Kasumi-1 (cell line): ENCODE measurements around the gene ATG4C.
A peak's percentile ranks its signal among the peaks of the same experiment; 100 is the strongest.
"Not testable (repeated sequence)": the region's sequence is repeated elsewhere in the genome, so short reads cannot be mapped to it uniquely, and the experiment has no call there.

Source experiments
- DNase-seq, 2 experiments: peaks; one replicate each; lab custom pipeline; 2025; lab: John Stamatoyannopoulos, UW

Gene ATG4C

GRCh38 chr1:62783736-62784508 is at the start of gene ATG4C:
TSS of gene ATG4C (plus strand) at chr1:62784132. CDS start at chr1:62803787, 19,655 bp downstream.
- DNase-seq, result peak; percentile 94 to 96

GRCh38 chr1:62735491-62736171 is 48.3 kb upstream of the ATG4C start:
- DNase-seq, result no peak

GRCh38 chr1:62740701-62741100 is 43.2 kb upstream of the ATG4C start:
- DNase-seq, result not testable (repeated sequence)

GRCh38 chr1:62744611-62745577 is 39.0 kb upstream of the ATG4C start:
- DNase-seq, result no peak

- peak; percentile 59 to 75 for DNase-seq
Observed at GRCh38 chr1:62746086-62746808, 37.7 kb upstream of the ATG4C start.

GRCh38 chr1:62746809-62747138 is 37.2 kb upstream of the ATG4C start:
- no peak for DNase-seq

- DNase-seq, result no peak
Observed at GRCh38 chr1:62753031-62753965, 30.6 kb upstream of the ATG4C start.

GRCh38 chr1:62754938-62755337 is 29.0 kb upstream of the ATG4C start:
- not testable (repeated sequence) for DNase-seq

GRCh38 chr1:62756255-62756884 is 27.6 kb upstream of the ATG4C start:
- not testable (repeated sequence) for DNase-seq

GRCh38 chr1:62759232-62759875 is 24.6 kb upstream of the ATG4C start:
- DNase-seq, result peak in 1 of 2 experiments; percentile 24

GRCh38 chr1:62760021-62760782 is 23.7 kb upstream of the ATG4C start:
- not testable (repeated sequence) for DNase-seq

- not testable (repeated sequence) for DNase-seq
Observed at GRCh38 chr1:62761223-62761870, 22.6 kb upstream of the ATG4C start.

- DNase-seq, result not testable (repeated sequence)
Observed at GRCh38 chr1:62762027-62762426, 21.9 kb upstream of the ATG4C start.

- no peak for DNase-seq
Observed at GRCh38 chr1:62765981-62766380, 18.0 kb upstream of the ATG4C start.

- not testable (repeated sequence) for DNase-seq
Observed at GRCh38 chr1:62768551-62768950, 15.4 kb upstream of the ATG4C start.

- DNase-seq, result no peak
Observed at GRCh38 chr1:62772607-62773295, 11.2 kb upstream of the ATG4C start.

GRCh38 chr1:62774006-62774405 is 9.9 kb upstream of the ATG4C start:
- no peak for DNase-seq
